IMR-90 (cell line): ENCODE results near the gene NEO1. TPM values are rescaled to one million over a fixed set of nuclear protein-coding genes. Genes with fewer than 3 reads are reported as not detected.

Source experiments
- ATAC-seq: fragments of 200-7000 bp; cut with Tn5 transposase; 2 replicates; pipeline ENCODE4 v1.9.1; 2020; ENCODE audit warnings: low read depth, mild to moderate bottlenecking, moderate library complexity
- BruUV-seq: library from RNA; stranded (reverse); fragments of 400-500 nt; replicated peaks from 2 replicates; lab custom pipeline; 2021; lab: Mats Ljungman, UMichigan
- CTCF ChIA-PET: fragments of 300-600 bp; formaldehyde crosslinking; extraction: SDS; loops from one replicate; lab custom pipeline; 2021; ENCODE audit warnings: antibody characterized with exemption; lab: Yijun Ruan, JAX
- POLR2A ChIA-PET: fragments of 300-600 bp; sonication (Branson Sonifier 250); formaldehyde crosslinking; loops from one replicate; lab custom pipeline; 2022; ENCODE audit warnings: antibody characterized with exemption; ENCODE audit not compliant: unreplicated experiment; lab: Charles Lee
- DNase-seq: peaks from one replicate; pipeline ENCODE4 v3.0.0; 2013
- H2AFZ ChIP-seq: replicated peaks from 2 replicates; pipeline ENCODE3; 2013; ENCODE audit warnings: low read length, mild to moderate bottlenecking; ENCODE audit not compliant: poor library complexity
- H2AK5ac ChIP-seq: 2 replicates; pipeline ENCODE4 v1.6.1; 2013; ENCODE audit warnings: low read depth, low read length, inconsistent platforms
- H2AK9ac ChIP-seq: replicated peaks from 2 replicates; pipeline ENCODE3; 2013; ENCODE audit warnings: mild to moderate bottlenecking, low read depth, low read length, moderate library complexity; ENCODE audit not compliant: poor library complexity
- H2BK120ac ChIP-seq: 2 replicates; pipeline ENCODE4 v1.6.1; 2013; ENCODE audit warnings: low read depth, low read length, inconsistent platforms
- H2BK15ac ChIP-seq: 3 replicates; pipeline ENCODE4 v1.6.1; 2013; ENCODE audit warnings: low read depth, low read length, inconsistent platforms
- H2BK20ac ChIP-seq: 2 replicates; pipeline ENCODE4 v1.6.1; 2013; ENCODE audit warnings: low read depth, mild to moderate bottlenecking, inconsistent platforms, low read length, moderate library complexity
- H2BK5ac ChIP-seq: 2 replicates; pipeline ENCODE4 v1.6.1; 2013; ENCODE audit warnings: mild to moderate bottlenecking, low read depth, low read length, inconsistent platforms; ENCODE audit not compliant: poor library complexity, severe bottlenecking
- H3K14ac ChIP-seq: replicated peaks from 2 replicates; pipeline ENCODE4 v1.6.1; 2013; ENCODE audit warnings: low read depth, low read length, inconsistent platforms
- H3K18ac ChIP-seq: 2 replicates; pipeline ENCODE4 v1.6.1; 2013; ENCODE audit warnings: low read depth, low read length, control low read depth
- H3K23ac ChIP-seq: 2 replicates; pipeline ENCODE4 v1.6.1; 2013; ENCODE audit warnings: low read depth, low read length, inconsistent platforms
- H3K27ac ChIP-seq: 2 replicates; pipeline ENCODE4 v1.5.1; 2013; ENCODE audit warnings: mild to moderate bottlenecking, control low read depth, low read length; ENCODE audit not compliant: insufficient read depth
- H3K27me3 ChIP-seq: 2 replicates; pipeline ENCODE4 v1.6.1; 2013; ENCODE audit warnings: low read length; ENCODE audit not compliant: control insufficient read depth, insufficient read depth
- H3K36me3 ChIP-seq: 2 replicates; pipeline ENCODE4 v1.6.1; 2013; ENCODE audit warnings: low read length, mixed read lengths; ENCODE audit not compliant: control insufficient read depth, insufficient read depth
- H3K4ac ChIP-seq: 2 replicates; pipeline ENCODE4 v1.6.1; 2013; ENCODE audit warnings: low read depth, low read length, inconsistent platforms
- H3K4me1 ChIP-seq: 2 replicates; pipeline ENCODE4 v1.6.1; 2013; ENCODE audit warnings: low read length, mixed read lengths; ENCODE audit not compliant: control insufficient read depth, insufficient read depth
- H3K4me2 ChIP-seq: 2 replicates; pipeline ENCODE4 v1.6.1; 2013; ENCODE audit warnings: low read depth, mild to moderate bottlenecking, control low read depth, low read length, moderate library complexity
- H3K4me3 ChIP-seq: 2 replicates; pipeline ENCODE4 v1.5.1; 2013; ENCODE audit warnings: low read depth, mild to moderate bottlenecking, control low read depth, low read length, moderate library complexity; ENCODE audit not compliant: insufficient read depth
- H3K56ac ChIP-seq: 2 replicates; pipeline ENCODE4 v1.6.1; 2013; ENCODE audit warnings: low read length, inconsistent platforms; ENCODE audit not compliant: insufficient read depth; ENCODE audit errors: extremely low read depth
- H3K79me1 ChIP-seq, 2 experiments: 2 replicates each; pipeline ENCODE4 v1.6.1; 2013; ENCODE audit warnings: low read length in 2 of 2, inconsistent platforms in 1 of 2, low read depth in 1 of 2
- H3K9ac ChIP-seq: 2 replicates; pipeline ENCODE4 v1.6.1; 2013; ENCODE audit warnings: low read depth, low read length, control low read depth
- H3K9me1 ChIP-seq: 2 replicates; pipeline ENCODE4 v1.6.1; 2013; ENCODE audit warnings: low read length, inconsistent platforms; ENCODE audit not compliant: insufficient read depth
- H3K9me3 ChIP-seq: 2 replicates; pipeline ENCODE4 v1.6.1; 2013; ENCODE audit warnings: low read length; ENCODE audit not compliant: control insufficient read depth, insufficient read depth
- H4K20me1 ChIP-seq: 2 replicates; pipeline ENCODE4 v1.6.1; 2013; ENCODE audit warnings: low read length, inconsistent platforms; ENCODE audit not compliant: insufficient read depth
- H4K5ac ChIP-seq: 2 replicates; pipeline ENCODE4 v1.6.1; 2013; ENCODE audit warnings: mild to moderate bottlenecking, low read depth, low read length, control low read depth
- H4K8ac ChIP-seq, 2 experiments: 2 replicates each; pipeline ENCODE4 v1.6.1; 2013; ENCODE audit warnings: low read depth in 2 of 2, low read length in 2 of 2, control low read depth in 1 of 2, inconsistent platforms in 1 of 2
- H4K91ac ChIP-seq: 2 replicates; pipeline ENCODE4 v1.6.1; 2013; ENCODE audit warnings: low read depth, low read length, inconsistent platforms; ENCODE audit not compliant: insufficient read depth
- CEBPB ChIP-seq: IDR thresholded peaks from 2 replicates; pipeline ENCODE4 v1.6.1; 2012; ENCODE audit warnings: low read depth, low read length, improper control_type of control experiment
- MXI1 ChIP-seq: IDR thresholded peaks from 2 replicates; pipeline ENCODE4 v1.6.1; 2012; ENCODE audit warnings: low read depth, mild to moderate bottlenecking, low read length, moderate library complexity, borderline replicate concordance
- POLR2A ChIP-seq: IDR thresholded peaks from 2 replicates; pipeline ENCODE4 v1.6.1; 2012; ENCODE audit warnings: mild to moderate bottlenecking, low read depth, low read length
- WGBS, 2 experiments: methylation state at CpG; one replicate each; pipeline versions ENCODE4 v1.1.5 to v1.1.7; 2013; ENCODE audit warnings: missing lambda C conversion rate in 2 of 2; ENCODE audit not compliant: insufficient read length in 1 of 2; ENCODE audit errors: extremely low coverage in 2 of 2; 5-methylcytosine and 5-hydroxymethylcytosine counted together
- dilution Hi-C: fragments of 300-500 bp; cut with HindIII; formaldehyde crosslinking; loops from one replicate; pipeline ENCODE4 v1.14.3; 2018; ENCODE audit warnings: low sequenced_read_pairs; ENCODE audit not compliant: unreplicated experiment
- in situ Hi-C: fragments of 300-500 bp; cut with MboI; formaldehyde crosslinking; loops from 3 replicates; pipeline ENCODE4 v1.14.3; 2019; ENCODE audit warnings: low sequenced_read_pairs, inconsistent platforms, mixed read lengths
- intact Hi-C: fragments of 100-400 bp; cut with micrococcal nuclease; formaldehyde crosslinking; loops from 2 replicates; pipeline ENCODE4 v1.10.0; 2022
- polyA plus RNA-seq, 3 experiments: library from polyadenylated mRNA; depleted of rRNA; stranded (reverse); fragments of >200 nt; gene quantifications; 2 replicates each; pipeline ENCODE4 v1.2.3, GENCODE V29; 2012; ENCODE audit warnings: low replicate concordance in 1 of 3
- total RNA-seq: library from RNA; depleted of rRNA; stranded (reverse); fragments of >200 nt; gene quantifications from 2 replicates; pipeline ENCODE4 v1.2.3, GENCODE V29; 2012

Gene NEO1
- total and polyA plus RNA-seq, 2 of the 4 experiments (the other 2 are of a cell fraction) = 16.3 to 18.5 TPM

- BruUV-seq = no TSS peak
- no peaks in the 10 kb centered on the region for H3K4me1 ChIP-seq
- H3K23ac ChIP-seq = no peak overlapping the region
- no peak for TF ChIP-seq CEBPB
- no peak for TF ChIP-seq POLR2A
- TF ChIP-seq MXI1 = no peak
- CTCF ChIA-PET = no interaction called here
- no peaks in the 10 kb centered on the region for H3K79me1 ChIP-seq
- H3K18ac ChIP-seq = no peak overlapping the region
- ATAC-seq (no peak), DNase-seq (no peak)
- no peak overlapping the region for H2AK5ac ChIP-seq
- no peaks in the 10 kb centered on the region for H3K36me3 ChIP-seq
- dilution Hi-C loops = no loop called here
- H2AK9ac ChIP-seq = no peak overlapping the region
- no peak overlapping the region for H4K8ac ChIP-seq
- H3K56ac ChIP-seq = no peak overlapping the region
- no peak overlapping the region for H4K5ac ChIP-seq
- H2BK20ac ChIP-seq = no peak overlapping the region
- H3K9ac ChIP-seq = no peak overlapping the region
- no peak overlapping the region for H2BK5ac ChIP-seq
- H3K27me3 ChIP-seq = peaks cover 43% of the 10 kb centered on the region
- H3K9me1 ChIP-seq = no peaks in the 10 kb centered on the region
- no peaks in the 10 kb centered on the region for H3K9me3 ChIP-seq
- H2BK15ac ChIP-seq = no peak overlapping the region
- intact Hi-C loops = no loop called here
- no peak overlapping the region for H3K27ac ChIP-seq
- H4K20me1 ChIP-seq = no peaks in the 10 kb centered on the region
- H2BK120ac ChIP-seq = no peak overlapping the region
- no peak overlapping the region for H3K4me3 ChIP-seq
- no peak overlapping the region for H3K14ac ChIP-seq
- no peak overlapping the region for H2AFZ ChIP-seq
- no peak overlapping the region for H3K4me2 ChIP-seq
- no peak overlapping the region for H4K91ac ChIP-seq
- in situ Hi-C loops = no loop called here
- POLR2A ChIA-PET = no interaction called here
- H3K4ac ChIP-seq = no peak overlapping the region
- 90% methylated on average over 13 of the region's 16 CpGs; no CpG with 5 or more reads in 1 of the 2 experiments for WGBS, 2 experiments
These were observed 271.7 kb downstream of the NEO1 start for GRCh38 chr15:73323956-73324355.
